ENCODE results near the gene C1orf21.

C1orf21 gene

GRCh38 chr1:184664661-184665060, 277.8 kb downstream of the C1orf21 start:
- no peak for DNase-seq

- no peak for DNase-seq
Measured at GRCh38 chr1:184665360-184665759, 278.5 kb downstream of the C1orf21 start.

GRCh38 chr1:184669391-184669790, 282.6 kb downstream of the C1orf21 start:
- no peak for DNase-seq

GRCh38 chr1:184672013-184672726, 285.3 kb downstream of the C1orf21 start:
- DNase-seq = peak; percentile 42

- no peak for DNase-seq
Measured at GRCh38 chr1:184673305-184673704, 286.5 kb downstream of the C1orf21 start.

- DNase-seq = no peak
Measured at GRCh38 chr1:184677344-184677743, 290.5 kb downstream of the C1orf21 start.

Measured in COR-L47 (cell line).